SK-N-DZ (cell line): ENCODE data around the gene PCGF1.

Experiments used
- DNase-seq: peaks from one replicate; pipeline ENCODE4 v3.0.0-alpha.2; 2015; ENCODE audit warnings: low spot score

PCGF1 gene

GRCh38 chr2:74515981-74516633, 8.6 kb upstream of the PCGF1 start:
- DNase-seq: peak; percentile 85

- no peak for DNase-seq
These were observed 7.9 kb upstream of the PCGF1 start for GRCh38 chr2:74515271-74515980.

GRCh38 chr2:74514368-74515270, 7.1 kb upstream of the PCGF1 start, which contains the start of gene TLX2:
TSS of gene TLX2 (plus strand) at chr2:74514450. CDS start at chr2:74514807, 357 bp downstream.
- DNase-seq: no peak

- DNase-seq: peak; percentile 81
These were observed 6.3 kb upstream of the PCGF1 start for GRCh38 chr2:74513605-74514367.

- DNase-seq: peak; percentile 92
These were observed 5.5 kb upstream of the PCGF1 start for GRCh38 chr2:74512744-74513604.

GRCh38 chr2:74511104-74511989, 3.9 kb upstream of the PCGF1 start:
- no peak for DNase-seq

GRCh38 chr2:74510272-74510671, 2.8 kb upstream of the PCGF1 start:
- DNase-seq: no peak

GRCh38 chr2:74507926-74508520, 528 bp upstream of the PCGF1 start:
- peak; percentile 98 for DNase-seq

GRCh38 chr2:74505448-74506246, 1.8 kb downstream of the PCGF1 start:
- DNase-seq: no peak

GRCh38 chr2:74504591-74504990, 2.9 kb downstream of the PCGF1 start:
- no peak for DNase-seq

- no peak for DNase-seq
These were observed 3.7 kb downstream of the PCGF1 start for GRCh38 chr2:74503506-74504475.

GRCh38 chr2:74502720-74503505, 4.6 kb downstream of the PCGF1 start:
- no peak for DNase-seq

GRCh38 chr2:74502147-74502719, 5.3 kb downstream of the PCGF1 start:
- DNase-seq: no peak

- DNase-seq: peak; percentile 82
These were observed 6.0 kb downstream of the PCGF1 start for GRCh38 chr2:74501335-74502071.

GRCh38 chr2:74500578-74500946, 6.9 kb downstream of the PCGF1 start:
- DNase-seq: no peak
